GM21529 (cell line): ENCODE measurements around the gene MYD88.

Experiments used
- ATAC-seq: cut with Tn5 transposase; IDR thresholded peaks from one replicate; pipeline ENCODE4 v1.9.1; 2021; ENCODE audit not compliant: unreplicated experiment

The MYD88 gene

GRCh38 chr3:38138349-38139190 is at the start of gene MYD88:
MYD88 (plus strand) TSS chr3:38138661; CDS start chr3:38138701, 40 bp downstream.
- peak; percentile 43 for ATAC-seq

GRCh38 chr3:38089163-38089562 is 49.3 kb upstream of the MYD88 start:
- ATAC-seq = no peak

GRCh38 chr3:38090453-38090852 is 48.0 kb upstream of the MYD88 start:
- no peak for ATAC-seq

GRCh38 chr3:38094999-38095398 is 43.5 kb upstream of the MYD88 start:
- no peak for ATAC-seq

GRCh38 chr3:38095669-38096483 is 42.6 kb upstream of the MYD88 start:
- ATAC-seq = no peak

GRCh38 chr3:38097446-38098375 is 40.8 kb upstream of the MYD88 start:
- ATAC-seq = no peak

- ATAC-seq = no peak
These were observed 40.1 kb upstream of the MYD88 start for GRCh38 chr3:38098376-38098723.

GRCh38 chr3:38099518-38099917 is 38.9 kb upstream of the MYD88 start:
- ATAC-seq = no peak

GRCh38 chr3:38100498-38100897 is 38.0 kb upstream of the MYD88 start:
- ATAC-seq = no peak

- ATAC-seq = no peak
These were observed 36.5 kb upstream of the MYD88 start for GRCh38 chr3:38101811-38102443.

GRCh38 chr3:38102444-38102814 is 36.0 kb upstream of the MYD88 start:
- no peak for ATAC-seq

- ATAC-seq = no peak
These were observed 32.9 kb upstream of the MYD88 start for GRCh38 chr3:38105525-38105924.

GRCh38 chr3:38107911-38108648 is 30.4 kb upstream of the MYD88 start:
- ATAC-seq = no peak

- no peak for ATAC-seq
These were observed 29.5 kb upstream of the MYD88 start for GRCh38 chr3:38108649-38109579.

- ATAC-seq = no peak
These were observed 28.7 kb upstream of the MYD88 start for GRCh38 chr3:38109580-38110313.

GRCh38 chr3:38110314-38111050 is 28.0 kb upstream of the MYD88 start:
- no peak for ATAC-seq

- ATAC-seq = no peak
These were observed 27.3 kb upstream of the MYD88 start for GRCh38 chr3:38111201-38111600.
